Measurements from ENCODE around the gene GABRQ. TPM values are rescaled to one million over a fixed set of nuclear protein-coding genes. Genes with fewer than 3 reads are reported as not detected.

The GABRQ gene
- total RNA-seq, 4 donors from 2014 or later, result under 0.01 to 0.15 (median 0.13) TPM; not detected in 1

- no peaks in the 10 kb centered on the region for H3K9me3 ChIP-seq
- no peak overlapping the region for H3K27ac ChIP-seq
- no peak for DNase-seq
- H3K4me3 ChIP-seq (replicated peaks in 1 of 3), result no peak overlapping the region
- WGBS, 2 donors, result 83 to 91% methylated on average over 7 to 11 of the region's 11 CpGs
- H3K36me3 ChIP-seq, result no peaks in the 10 kb centered on the region
- intact Hi-C loops (cut with DNase I), result no loop called here
- H3K4me1 ChIP-seq, result peaks cover 0 to 1% of the 10 kb centered on the region in 2 donors
- TF ChIP-seq CTCF (IDR thresholded peaks at IDR 0.05), result no peak
- TF ChIP-seq POLR2A (IDR thresholded peaks at IDR 0.05), result no peak
- H3K27me3 ChIP-seq, result no peaks in the 10 kb centered on the region
Observed at GRCh38 chrX:152642931-152643564, 5.4 kb downstream of the GABRQ start.

DNA sequence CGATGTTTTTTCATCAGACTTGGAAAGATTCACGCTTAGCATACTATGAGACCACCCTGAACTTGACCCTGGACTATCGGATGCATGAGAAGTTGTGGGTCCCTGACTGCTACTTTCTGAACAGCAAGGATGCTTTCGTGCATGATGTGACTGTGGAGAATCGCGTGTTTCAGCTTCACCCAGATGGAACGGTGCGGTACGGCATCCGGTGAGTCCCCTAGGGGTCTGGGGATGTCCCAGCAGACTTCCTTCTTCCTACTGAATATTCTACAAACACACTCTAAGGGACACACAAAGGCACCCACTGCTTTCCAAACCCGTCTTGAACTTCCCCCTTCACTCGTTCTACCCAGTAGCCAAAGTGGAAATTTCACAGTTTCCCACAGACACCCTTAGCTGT is 9.3 kb downstream of the GABRQ start:
- no peak overlapping the region for H3K4me3 ChIP-seq (replicated peaks in 1 of 3)
- no peak overlapping the region for H3K27ac ChIP-seq
- 80 to 92% methylated on average over 4 to 8 of the region's 12 CpGs for WGBS, 2 donors
- H3K9me3 ChIP-seq, result no peaks in the 10 kb centered on the region
- H3K4me1 ChIP-seq, result no peaks in the 10 kb centered on the region
- no peak for DNase-seq
- H3K36me3 ChIP-seq, result no peaks in the 10 kb centered on the region
- TF ChIP-seq POLR2A (IDR thresholded peaks at IDR 0.05) (no peak), CTCF (IDR thresholded peaks at IDR 0.05) (no peak)
- intact Hi-C loops (cut with DNase I), result no loop called here
- no peaks in the 10 kb centered on the region for H3K27me3 ChIP-seq

- H3K27me3 ChIP-seq, result no peaks in the 10 kb centered on the region
- WGBS, 2 donors, result 91 to 94% methylated on average over 5 of the region's 5 CpGs
- no peak for TF ChIP-seq POLR2A (IDR thresholded peaks at IDR 0.05)
- no peak for TF ChIP-seq CTCF (IDR thresholded peaks at IDR 0.05)
Observed at GRCh38 chrX:152647978-152648377, 10.3 kb downstream of the GABRQ start.

GRCh38 chrX:152652060-152652459 is 14.4 kb downstream of the GABRQ start:
- H3K4me1 ChIP-seq, result no peaks in the 10 kb centered on the region
- H3K27me3 ChIP-seq, result no peaks in the 10 kb centered on the region
- TF ChIP-seq POLR2A (IDR thresholded peaks at IDR 0.05), result no peak
- no peak for TF ChIP-seq CTCF (IDR thresholded peaks at IDR 0.05)
- 95% methylated on average over 3 of the region's 6 CpGs; no CpG with 5 or more reads in 1 of the 2 donors for WGBS, 2 donors
- intact Hi-C loops (cut with DNase I), result no loop called here
- DNase-seq, result no peak
- H3K9me3 ChIP-seq, result no peaks in the 10 kb centered on the region
- no peaks in the 10 kb centered on the region for H3K36me3 ChIP-seq
- no peak overlapping the region for H3K27ac ChIP-seq
- no peak overlapping the region for H3K4me3 ChIP-seq (replicated peaks in 1 of 3)

More at GRCh38 chrX:152647978-152648377, 10.3 kb downstream of the GABRQ start:
- H3K27ac ChIP-seq, result no peak overlapping the region
- no peaks in the 10 kb centered on the region for H3K36me3 ChIP-seq
- no peaks in the 10 kb centered on the region for H3K4me1 ChIP-seq
- H3K4me3 ChIP-seq (replicated peaks in 1 of 3), result no peak overlapping the region
- intact Hi-C loops (cut with DNase I), result no loop called here
- DNase-seq, result no peak
- no peaks in the 10 kb centered on the region for H3K9me3 ChIP-seq

DNA sequence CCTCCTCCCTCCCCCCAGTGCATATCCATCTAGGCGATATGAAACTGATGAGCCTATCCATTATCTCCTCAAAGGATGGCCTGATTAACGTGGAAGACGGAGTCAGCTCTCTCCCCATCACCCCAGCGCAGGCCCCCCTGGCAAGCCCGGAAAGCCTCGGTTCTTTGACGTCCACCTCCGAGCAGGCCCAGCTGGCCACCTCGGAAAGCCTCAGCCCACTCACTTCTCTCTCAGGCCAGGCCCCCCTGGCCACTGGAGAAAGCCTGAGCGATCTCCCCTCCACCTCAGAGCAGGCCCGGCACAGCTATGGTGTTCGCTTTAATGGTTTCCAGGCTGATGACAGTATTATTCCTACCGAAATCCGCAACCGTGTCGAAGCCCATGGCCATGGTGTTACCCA is 14.8 kb downstream of the GABRQ start:
- TF ChIP-seq POLR2A (IDR thresholded peaks at IDR 0.05) (no peak), CTCF (IDR thresholded peaks at IDR 0.05) (no peak)
- Histone ChIP-seq H3K36me3 (no peaks in the 10 kb centered on the region), H3K9me3 (no peaks in the 10 kb centered on the region), H3K4me1 (no peaks in the 10 kb centered on the region), H3K27me3 (no peaks in the 10 kb centered on the region), H3K27ac (no peak overlapping the region), H3K4me3 (replicated peaks in 1 of 3) (no peak overlapping the region)
- WGBS, 2 donors, result 97 to 98% methylated on average over 13 to 14 of the region's 16 CpGs
- no peak for DNase-seq
- intact Hi-C loops (cut with DNase I), result no loop called here
